GM18870 (cell line): ENCODE results near the gene ARRDC3.
"Not testable (repeated sequence)": the region's sequence is repeated elsewhere in the genome, so short reads cannot be mapped to it uniquely, and the experiment has no call there.

Source experiments
- ATAC-seq: cut with Tn5 transposase; IDR thresholded peaks from one replicate; pipeline ENCODE4 v1.9.1; 2021; ENCODE audit warnings: moderate library complexity; ENCODE audit not compliant: unreplicated experiment

The ARRDC3 gene, protein sequence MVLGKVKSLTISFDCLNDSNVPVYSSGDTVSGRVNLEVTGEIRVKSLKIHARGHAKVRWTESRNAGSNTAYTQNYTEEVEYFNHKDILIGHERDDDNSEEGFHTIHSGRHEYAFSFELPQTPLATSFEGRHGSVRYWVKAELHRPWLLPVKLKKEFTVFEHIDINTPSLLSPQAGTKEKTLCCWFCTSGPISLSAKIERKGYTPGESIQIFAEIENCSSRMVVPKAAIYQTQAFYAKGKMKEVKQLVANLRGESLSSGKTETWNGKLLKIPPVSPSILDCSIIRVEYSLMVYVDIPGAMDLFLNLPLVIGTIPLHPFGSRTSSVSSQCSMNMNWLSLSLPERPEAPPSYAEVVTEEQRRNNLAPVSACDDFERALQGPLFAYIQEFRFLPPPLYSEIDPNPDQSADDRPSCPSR

DNA sequence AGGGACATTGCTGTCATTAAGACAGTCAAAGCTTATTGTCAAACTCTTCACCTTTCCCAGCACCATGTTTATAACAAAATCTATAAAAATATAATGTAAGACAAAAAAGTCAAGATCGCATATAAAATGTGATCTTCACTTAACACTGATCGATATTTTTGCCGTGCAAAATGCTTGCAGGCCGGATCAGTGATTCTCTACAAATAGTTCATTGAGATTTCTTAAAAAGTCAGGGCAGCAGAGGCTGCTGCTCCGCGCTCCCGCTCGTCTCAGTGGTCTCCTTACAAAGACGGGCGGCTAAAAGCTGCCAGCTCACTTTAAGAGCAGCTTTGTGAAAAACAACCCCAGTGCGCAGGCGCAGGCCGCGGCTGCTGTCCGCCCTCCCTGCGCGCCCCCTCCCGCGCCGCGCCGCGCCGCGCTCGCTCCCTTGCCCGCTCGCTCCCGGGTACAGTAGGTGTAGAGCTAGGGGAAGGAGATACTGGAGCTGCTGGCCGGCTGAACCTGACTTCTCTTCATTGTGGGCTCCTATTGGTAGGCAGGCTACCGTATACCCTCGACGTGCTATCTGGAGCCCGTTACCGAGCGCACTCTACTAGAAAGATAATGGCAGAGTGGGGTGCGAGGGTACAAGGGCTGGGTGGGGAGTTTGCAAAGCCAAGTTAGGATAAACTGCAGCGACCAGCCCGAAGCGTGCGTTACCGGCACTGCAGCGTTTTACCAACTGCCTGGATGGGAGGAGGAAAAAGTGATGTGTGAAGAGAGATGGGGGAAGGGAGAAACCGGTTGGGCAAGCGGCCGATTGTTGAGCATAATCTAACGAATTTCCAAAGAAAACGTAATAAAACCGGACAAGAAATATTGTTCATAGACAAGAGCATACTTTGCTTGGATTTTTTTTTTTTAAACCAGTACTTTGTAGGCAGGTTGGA, at the start of gene ARRDC3:
Gene ARRDC3, minus strand, starts transcription at position 291 of the 929 bp plus-strand sequence. Its CDS starts 225 bp downstream, at position 66.
- ATAC-seq = peak; percentile 53

GRCh38 chr5:91430949-91431348, 47.8 kb upstream of the ARRDC3 start:
- ATAC-seq = no peak

DNA sequence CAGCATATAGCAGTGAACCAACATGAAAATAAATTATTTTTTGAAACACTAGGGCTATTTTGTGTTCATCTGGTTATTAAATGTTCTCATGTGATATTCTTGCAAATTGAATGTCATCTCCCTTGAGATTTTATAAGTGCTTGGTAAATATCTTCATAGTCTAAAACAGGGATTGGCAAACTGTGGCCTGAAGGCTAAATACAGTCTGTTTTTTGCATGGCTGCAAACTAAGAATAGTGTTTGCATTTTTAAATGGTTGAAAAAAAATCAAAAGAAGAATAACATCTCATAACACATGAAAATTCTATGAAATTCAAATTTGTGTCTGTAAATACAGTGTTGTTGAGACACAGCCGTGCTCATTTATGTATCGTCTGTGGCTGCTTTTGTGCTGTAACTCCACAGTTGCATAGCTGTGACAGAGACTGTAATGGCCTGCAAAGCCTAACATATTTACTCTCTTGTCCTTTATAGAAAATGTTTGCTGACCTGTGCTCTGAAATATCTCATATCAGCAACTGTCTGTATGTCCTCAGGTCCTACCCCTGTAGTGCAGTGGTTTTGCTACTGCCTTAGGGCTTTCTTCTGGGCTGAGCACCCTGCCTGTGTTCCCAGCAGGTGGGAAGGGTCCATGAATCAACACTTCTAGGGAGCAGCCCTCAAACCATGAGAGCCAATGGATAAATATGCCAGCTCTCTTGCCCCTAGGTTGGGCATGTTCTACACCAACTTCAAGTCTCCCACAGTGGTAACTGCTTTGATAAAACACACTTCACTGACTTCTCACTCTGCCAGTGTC, 41.7 kb upstream of the ARRDC3 start:
- ATAC-seq = no peak

DNA sequence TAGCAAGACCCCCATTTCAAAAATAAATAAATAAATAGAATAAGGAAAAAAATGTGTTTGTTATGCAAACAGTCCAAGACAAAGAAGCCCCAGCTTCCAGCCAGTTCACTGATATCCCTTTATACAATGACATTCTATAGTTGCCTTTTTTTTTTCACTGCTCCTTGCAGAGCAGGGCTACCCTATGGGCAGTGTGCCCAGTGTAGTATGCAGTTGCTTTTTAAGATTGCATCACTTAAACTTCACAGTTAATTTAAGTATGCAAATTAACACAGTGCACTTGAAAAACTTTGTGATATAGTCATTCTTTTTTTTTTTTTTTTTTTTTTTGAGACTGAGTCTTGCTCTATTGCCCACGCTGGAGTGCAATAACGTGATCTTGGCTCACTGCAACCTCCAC, 40.8 kb upstream of the ARRDC3 start:
- ATAC-seq = no peak

DNA sequence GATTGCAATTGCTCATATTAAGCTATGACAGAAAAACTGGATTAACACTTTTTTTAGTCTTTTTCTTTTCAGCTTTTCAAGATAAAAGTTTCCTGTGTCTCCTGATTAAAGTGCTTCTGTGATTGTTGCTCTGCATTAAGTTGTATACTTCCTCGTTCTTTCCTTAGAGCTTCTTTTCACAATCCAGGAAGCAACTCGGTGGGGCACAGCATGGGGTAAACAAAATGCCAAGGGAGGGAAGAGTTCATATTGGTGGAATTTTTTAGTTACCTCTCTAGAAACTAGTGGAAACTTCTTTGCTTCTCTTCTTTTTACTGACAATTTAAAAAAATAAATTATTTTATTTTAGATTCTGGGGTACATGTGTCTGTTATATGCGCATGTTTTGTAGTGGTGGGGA, 37.8 kb upstream of the ARRDC3 start:
- no peak for ATAC-seq

- ATAC-seq = peak; percentile 47
These were observed 36.7 kb upstream of the ARRDC3 start for GRCh38 chr5:91419571-91420537.

DNA sequence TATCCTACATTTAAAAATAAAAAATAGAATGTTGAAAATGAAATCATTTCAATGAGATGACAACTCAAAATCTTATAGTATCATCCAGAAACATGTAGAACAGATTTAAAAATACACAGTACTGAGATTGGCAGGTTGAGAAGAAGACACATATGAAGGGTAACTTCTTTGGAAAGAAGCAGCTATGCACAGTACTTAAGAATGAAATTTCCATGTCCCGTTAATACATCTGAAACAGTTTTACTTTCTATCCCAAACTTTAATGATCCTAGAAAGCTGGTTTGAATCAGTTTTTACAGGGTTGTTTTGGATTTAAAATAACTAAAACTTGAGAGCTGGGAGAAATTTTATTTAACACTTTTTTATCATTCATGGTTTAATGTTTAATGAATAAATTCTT, 36.0 kb upstream of the ARRDC3 start:
- no peak for ATAC-seq

DNA sequence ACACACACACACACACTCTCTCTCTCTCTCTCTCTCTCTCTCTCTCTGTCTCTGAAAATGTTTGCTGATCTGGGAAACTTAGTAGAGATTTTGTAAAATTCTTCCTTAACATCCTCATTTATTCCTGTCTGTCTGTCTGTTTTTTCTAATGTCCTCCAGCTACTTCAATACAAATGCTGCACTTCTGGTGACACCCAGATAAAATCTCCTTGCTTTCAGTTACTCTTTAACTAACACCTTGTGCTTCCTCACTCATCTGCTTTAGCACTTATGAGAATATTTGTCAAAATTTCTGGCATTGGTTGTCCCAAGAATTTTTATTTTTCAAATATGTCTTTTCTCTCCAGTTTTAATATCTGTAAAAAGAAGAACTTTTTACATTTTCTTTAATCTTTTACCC, 35.0 kb upstream of the ARRDC3 start:
- ATAC-seq = no peak

- no peak for ATAC-seq
These were observed 34.1 kb upstream of the ARRDC3 start for GRCh38 chr5:91417219-91417618.

- ATAC-seq = no peak
These were observed 33.4 kb upstream of the ARRDC3 start for GRCh38 chr5:91416491-91416890.

DNA sequence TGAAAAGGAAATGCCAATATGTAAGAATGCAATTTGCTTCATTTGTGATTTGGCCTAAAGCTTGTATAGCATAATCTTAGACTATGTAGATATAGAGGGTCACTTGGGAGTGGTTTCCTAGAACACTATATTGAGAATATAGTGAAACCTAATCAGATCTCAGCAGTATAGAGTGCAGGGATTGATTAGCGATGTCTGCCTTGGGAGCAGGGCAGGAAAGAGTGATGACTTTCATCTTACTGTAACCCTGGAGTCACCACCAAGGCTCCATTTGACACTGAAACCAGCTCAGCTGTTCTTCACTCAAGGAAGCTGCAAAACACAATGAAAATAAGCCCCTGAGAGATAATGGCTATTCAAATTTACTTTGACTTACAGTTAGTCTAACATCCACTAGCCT, 26.2 kb upstream of the ARRDC3 start:
- no peak for ATAC-seq

GRCh38 chr5:91408710-91409109, 25.6 kb upstream of the ARRDC3 start:
- ATAC-seq = no peak

DNA sequence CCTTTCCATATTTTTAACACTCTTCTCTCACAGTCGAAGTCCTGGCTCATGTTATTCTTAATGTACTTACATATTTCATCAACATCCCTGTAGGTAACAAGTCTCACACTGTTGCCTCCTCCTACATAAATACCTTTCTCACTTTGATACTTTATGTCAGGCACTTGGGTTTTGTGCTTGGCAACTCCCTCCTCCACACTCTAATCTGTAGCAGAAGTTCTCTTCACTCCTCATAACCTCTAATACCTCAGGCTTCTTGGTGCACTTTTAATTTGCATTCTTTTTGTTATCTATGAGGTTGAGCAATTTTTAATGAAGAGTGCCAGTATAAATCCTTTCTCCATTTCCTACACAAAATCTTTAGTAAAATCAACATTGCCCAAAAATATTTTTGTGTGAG, 24.1 kb upstream of the ARRDC3 start:
- no peak for ATAC-seq

DNA sequence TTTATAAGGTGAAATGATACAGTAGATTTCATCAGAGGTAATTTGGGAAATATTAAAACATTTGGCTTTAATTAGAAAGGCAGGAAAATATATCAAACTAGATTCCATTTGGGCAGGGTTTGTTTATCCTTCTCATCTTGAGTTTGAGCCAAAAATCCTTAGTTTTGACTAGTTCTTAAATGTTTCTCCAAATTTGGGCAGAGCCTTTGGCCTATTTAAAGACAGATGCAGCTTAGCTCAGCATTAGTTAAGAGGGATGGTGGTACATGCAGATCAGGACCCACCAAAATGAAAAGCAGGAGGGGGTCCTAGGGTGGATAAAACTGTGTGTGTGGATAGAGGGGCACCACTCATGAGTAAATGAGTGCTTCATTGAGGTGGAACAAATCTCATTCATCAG, 20.3 kb upstream of the ARRDC3 start:
- ATAC-seq = no peak

GRCh38 chr5:91401175-91401574, 18.1 kb upstream of the ARRDC3 start:
- ATAC-seq = no peak

- ATAC-seq = peak; percentile 66
These were observed 14.7 kb upstream of the ARRDC3 start for GRCh38 chr5:91397791-91398190.

DNA sequence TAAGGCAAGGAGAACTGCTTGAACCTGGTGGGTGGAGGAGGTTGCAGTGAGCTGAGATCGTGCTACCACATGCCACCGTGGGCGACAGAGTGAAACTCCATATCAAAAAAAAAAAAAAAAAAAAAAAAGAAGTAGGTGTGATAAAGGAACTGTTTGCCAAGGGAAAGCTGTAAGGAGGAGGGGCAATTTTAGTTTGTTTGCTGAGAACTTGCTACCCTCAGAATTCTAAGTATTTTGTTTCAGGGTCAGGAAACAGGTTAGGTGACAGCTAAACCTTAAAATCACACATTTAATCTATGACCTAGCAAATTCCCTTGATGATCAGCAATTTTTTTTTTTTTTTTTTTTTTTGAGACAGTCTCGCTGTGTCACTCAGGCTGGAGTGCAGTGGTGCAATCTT, 7.2 kb upstream of the ARRDC3 start:
- ATAC-seq = no peak

DNA sequence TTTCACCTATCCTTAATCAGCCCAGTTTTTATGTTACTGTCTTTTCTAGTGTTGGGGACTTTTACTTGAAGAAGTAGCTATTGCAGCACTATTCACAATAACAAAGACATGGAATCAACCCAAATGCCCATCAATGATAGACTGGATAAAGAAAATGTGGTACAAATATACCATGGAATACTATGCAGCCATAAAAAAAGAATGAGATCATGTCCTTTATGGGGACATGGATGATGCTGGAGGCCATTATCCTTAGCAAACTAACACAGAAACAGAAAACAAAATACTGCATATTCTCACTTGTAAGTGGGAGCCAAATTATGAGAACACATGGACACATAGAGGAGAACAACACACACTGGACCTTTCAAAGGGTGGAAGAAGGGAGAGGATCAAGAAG, 6.4 kb upstream of the ARRDC3 start:
- not testable (repeated sequence) for ATAC-seq

DNA sequence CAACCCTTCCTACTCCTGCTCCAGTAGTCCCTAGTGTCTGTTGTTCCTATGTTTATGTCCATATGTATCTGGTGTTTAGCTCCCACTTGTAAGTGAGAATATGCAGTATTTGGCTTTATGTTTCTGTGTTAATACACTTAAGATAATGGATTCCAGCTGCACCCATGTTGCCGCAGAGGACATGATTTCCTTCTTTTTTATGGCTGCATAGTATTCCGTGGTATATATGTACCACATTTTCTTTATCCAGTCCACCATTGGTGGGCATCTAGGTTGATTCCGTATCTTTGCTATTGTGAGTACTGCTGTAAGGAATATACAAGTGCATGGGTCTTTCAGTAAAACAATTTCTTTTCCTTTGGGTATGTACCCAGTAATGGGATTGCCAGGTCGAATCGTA, 5.2 kb upstream of the ARRDC3 start:
- ATAC-seq = no peak

DNA sequence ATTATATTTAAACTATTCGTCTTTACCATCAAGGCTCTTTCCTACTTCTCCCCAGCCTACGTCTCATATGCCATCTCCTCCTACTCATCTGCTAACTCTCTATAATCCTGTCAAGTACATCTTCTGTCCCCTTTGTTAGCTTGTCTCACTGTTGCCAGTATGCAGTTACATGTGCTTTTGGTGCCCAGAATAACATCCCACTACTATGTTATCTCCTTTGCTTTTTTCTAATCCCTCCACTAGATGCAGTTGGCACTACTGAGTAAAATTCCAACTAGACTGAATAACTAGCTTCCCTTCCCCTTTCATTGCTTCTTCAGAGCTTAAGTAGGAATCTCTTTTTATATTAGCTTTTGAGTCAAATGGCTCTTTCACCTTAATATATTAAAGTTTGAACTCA, 3.0 kb upstream of the ARRDC3 start:
- ATAC-seq = no peak
